Activated naive CD8-positive, alpha-beta T cell treated with anti-CD3 and anti-CD28 coated beads, Interleukin-2, amount 10 ng/mL, durations not matched to agents 7 days and 5 days (primary cell): ENCODE measurements around the gene RAB6B. TPM values are rescaled to one million over a fixed set of nuclear protein-coding genes. Genes with fewer than 3 reads are reported as not detected.

Source experiments
- ATAC-seq: fragments of 150-1000 bp; cut with Tn5 transposase; one replicate; pipeline ENCODE4 v1.10.0; 2021; ENCODE audit warnings: low read depth, moderate library complexity
- POLR2A ChIA-PET: fragments of 350-600 bp; sonication (Branson Sonifier 250); formaldehyde crosslinking; loops from one replicate; lab custom pipeline; 2021; ENCODE audit warnings: antibody characterized with exemption; lab: Charles Lee
- DNase-seq: peaks from one replicate; pipeline ENCODE4 v3.0.0; 2021
- H3K27ac Mint-ChIP-seq: one replicate; pipeline ENCODE4 v1.8.0; 2022; ENCODE audit warnings: mild to moderate bottlenecking, mixed read lengths
- H3K27me3 Mint-ChIP-seq: one replicate; pipeline ENCODE4 v1.8.0; 2022; ENCODE audit warnings: mild to moderate bottlenecking, moderate library complexity, mixed read lengths
- H3K36me3 Mint-ChIP-seq: one replicate; pipeline ENCODE4 v1.8.0; 2021; ENCODE audit warnings: mild to moderate bottlenecking, mixed read lengths
- H3K4me1 Mint-ChIP-seq: one replicate; pipeline ENCODE4 v1.8.0; 2021; ENCODE audit warnings: mixed read lengths
- H3K4me3 Mint-ChIP-seq: one replicate; pipeline ENCODE4 v1.8.0; 2022; ENCODE audit warnings: mild to moderate bottlenecking, moderate library complexity, mixed read lengths
- H3K9me3 Mint-ChIP-seq: one replicate; pipeline ENCODE4 v1.8.0; 2021; ENCODE audit warnings: mixed read lengths
- total RNA-seq, 2 experiments: library from RNA; stranded (reverse); gene quantifications; one replicate each; pipeline ENCODE4 v1.2.3, GENCODE V29; 2021

Gene RAB6B
- total RNA-seq, 2 experiments from 2014 or later, result 0.39 to 0.40 TPM

DNA sequence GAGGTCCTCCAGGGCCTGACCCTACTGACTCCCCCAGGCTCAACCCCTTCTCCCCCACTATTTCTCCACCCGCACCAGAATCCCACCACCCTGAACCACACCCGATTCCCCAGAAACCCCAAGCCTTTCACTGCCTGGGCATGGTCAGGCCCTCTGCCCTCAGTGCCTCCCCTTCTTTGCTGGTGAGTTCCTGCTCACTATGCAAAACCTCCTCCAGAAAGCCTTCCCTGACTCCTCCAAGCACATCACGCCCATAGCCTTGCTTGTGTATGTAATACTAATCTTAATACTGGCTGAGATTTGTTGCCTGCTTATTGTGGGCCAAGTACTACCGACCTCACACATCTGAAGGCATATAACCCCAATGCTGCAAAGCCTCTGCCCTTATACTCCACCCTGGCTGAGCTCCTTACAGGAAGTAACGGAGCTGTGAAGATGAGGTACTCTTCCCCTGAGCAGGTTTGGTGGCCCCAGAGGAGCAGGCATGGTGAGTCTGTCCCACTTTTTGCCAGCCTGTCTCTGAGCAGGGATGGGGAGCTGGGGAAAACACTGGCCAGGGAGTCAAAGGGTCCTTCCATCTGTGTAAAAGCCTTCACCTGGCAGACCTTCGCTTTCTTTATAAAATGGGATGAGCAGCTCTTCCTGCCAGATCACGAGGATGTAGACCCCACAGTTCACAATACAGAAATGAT lies 9.5 kb downstream of the RAB6B start:
- Mint-ChIP-seq H3K9me3 (peaks cover 1% of the 10 kb centered on the region), H3K4me3 (no peak overlapping the region), H3K36me3 (peaks cover 2% of the 10 kb centered on the region), H3K27me3 (peaks cover 10% of the 10 kb centered on the region), H3K27ac (no peak overlapping the region), H3K4me1 (peaks cover 9% of the 10 kb centered on the region)
- ATAC-seq, result no peak
- DNase-seq, result no peak
- POLR2A ChIA-PET, result no interaction called here

DNA sequence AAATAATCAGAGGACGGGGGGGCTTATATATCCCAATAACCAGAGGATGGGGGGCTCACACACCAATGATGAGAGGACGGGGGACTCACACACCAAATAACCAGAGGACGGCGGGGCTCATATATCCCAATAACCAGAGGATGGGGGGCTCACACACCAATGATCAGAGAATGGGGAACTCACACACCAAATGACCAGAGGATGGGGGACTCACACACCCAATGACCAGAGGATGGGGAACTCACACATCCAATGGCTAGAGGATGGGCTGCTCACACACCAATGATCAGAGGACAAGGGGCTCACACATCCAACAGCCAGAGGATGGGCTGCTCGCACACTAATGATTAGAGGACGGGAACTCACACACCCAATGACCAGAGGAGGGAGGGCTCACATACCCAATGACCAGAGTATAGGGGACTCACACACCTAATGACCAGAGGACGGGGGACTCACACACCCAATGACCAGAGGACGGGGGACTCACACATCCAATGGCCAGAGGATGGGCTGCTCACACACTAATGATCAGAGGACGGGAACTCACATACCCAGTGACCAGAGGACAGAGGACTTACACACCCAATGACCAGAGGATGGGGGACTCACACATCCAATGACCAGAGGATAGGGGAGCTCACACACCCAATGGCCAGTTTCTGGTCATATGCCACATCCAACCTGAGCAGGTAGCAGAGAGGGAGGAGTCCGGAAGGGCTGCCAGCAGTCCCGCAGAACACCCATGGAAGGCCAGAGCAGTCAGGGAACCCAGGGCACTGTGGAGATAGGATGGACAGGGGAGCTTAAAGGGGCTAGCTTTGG lies 10.6 kb downstream of the RAB6B start:
- Mint-ChIP-seq H3K4me1 (peaks cover 9% of the 10 kb centered on the region), H3K36me3 (peaks cover 2% of the 10 kb centered on the region), H3K9me3 (peaks cover 2% of the 10 kb centered on the region), H3K27ac (no peak overlapping the region), H3K27me3 (peaks cover 2% of the 10 kb centered on the region), H3K4me3 (no peak overlapping the region)
- POLR2A ChIA-PET, result no interaction called here
- ATAC-seq (no peak), DNase-seq (no peak)

DNA sequence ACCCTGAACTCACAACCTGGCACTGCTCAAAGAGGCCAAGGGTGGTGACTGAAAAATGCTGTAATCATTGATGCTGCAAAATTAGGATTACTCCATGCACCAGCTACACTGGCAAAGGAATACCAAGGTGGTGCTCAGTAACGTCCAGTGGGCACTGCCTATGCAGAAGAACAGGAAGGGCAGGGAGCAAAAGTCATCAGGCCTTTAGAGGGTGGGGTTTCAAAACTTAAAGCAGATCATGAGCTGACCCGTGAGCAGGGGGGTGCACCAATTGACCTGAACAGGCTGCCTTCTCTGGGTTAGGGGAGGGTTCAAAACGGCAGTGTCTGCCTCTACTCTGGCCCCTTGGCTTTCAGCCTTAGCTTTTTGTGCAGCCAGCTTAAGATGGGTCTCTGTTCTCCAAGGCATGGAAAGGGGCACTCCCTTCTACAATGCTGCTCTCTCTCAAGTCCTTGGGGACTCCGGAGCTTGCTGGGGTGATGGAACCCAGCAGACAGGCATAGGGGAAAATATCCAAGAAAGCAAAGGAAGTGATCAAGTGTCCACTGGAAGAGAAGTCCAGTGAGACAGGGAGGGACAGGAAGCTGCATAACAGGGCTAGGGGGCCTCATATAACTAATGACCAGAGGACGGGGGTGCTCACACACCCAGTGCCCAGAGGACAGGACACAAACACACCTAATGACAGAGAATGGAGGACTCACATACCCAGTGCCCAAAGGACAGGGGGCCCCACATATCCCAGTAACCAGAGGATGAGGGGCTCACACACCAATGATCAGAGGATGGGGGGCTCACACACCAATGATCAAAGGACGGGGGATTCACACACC lies 11.4 kb downstream of the RAB6B start:
- no peak overlapping the region for H3K4me3 Mint-ChIP-seq
- no peak overlapping the region for H3K27ac Mint-ChIP-seq
- peaks cover 2% of the 10 kb centered on the region for H3K36me3 Mint-ChIP-seq
- POLR2A ChIA-PET, result no interaction called here
- DNase-seq (no peak), ATAC-seq (no peak)
- H3K27me3 Mint-ChIP-seq, result peaks cover 2% of the 10 kb centered on the region
- peaks cover 9% of the 10 kb centered on the region for H3K4me1 Mint-ChIP-seq
- H3K9me3 Mint-ChIP-seq, result peaks cover 4% of the 10 kb centered on the region

DNA sequence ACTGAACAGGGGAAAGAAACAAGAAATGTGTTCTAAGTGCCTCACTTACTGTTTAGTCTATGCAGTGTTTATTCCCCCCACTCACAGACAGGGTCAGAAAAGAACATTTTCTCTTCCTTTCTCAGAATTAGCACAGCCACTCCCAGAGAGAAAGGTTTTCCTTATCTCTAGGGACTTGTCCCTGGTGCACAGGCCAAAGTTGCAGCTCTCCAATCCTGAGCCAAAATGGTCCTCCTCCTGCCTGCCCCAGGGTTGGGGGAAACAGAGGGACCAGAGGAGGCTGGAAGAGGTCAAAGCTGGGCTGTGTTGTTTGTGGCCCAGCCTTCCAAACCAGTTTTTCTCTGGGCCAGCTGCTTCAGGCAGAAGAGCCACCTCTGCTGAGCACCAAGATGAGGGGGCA lies 12.0 kb downstream of the RAB6B start:
- peaks cover 9% of the 10 kb centered on the region for H3K4me1 Mint-ChIP-seq
- H3K27me3 Mint-ChIP-seq, result peaks cover 2% of the 10 kb centered on the region
- peaks cover 2% of the 10 kb centered on the region for H3K36me3 Mint-ChIP-seq
- no peak overlapping the region for H3K27ac Mint-ChIP-seq
- POLR2A ChIA-PET, result no interaction called here
- H3K4me3 Mint-ChIP-seq, result no peak overlapping the region
- H3K9me3 Mint-ChIP-seq, result peaks cover 5% of the 10 kb centered on the region
- ATAC-seq, result no peak
- DNase-seq, result no peak

DNA sequence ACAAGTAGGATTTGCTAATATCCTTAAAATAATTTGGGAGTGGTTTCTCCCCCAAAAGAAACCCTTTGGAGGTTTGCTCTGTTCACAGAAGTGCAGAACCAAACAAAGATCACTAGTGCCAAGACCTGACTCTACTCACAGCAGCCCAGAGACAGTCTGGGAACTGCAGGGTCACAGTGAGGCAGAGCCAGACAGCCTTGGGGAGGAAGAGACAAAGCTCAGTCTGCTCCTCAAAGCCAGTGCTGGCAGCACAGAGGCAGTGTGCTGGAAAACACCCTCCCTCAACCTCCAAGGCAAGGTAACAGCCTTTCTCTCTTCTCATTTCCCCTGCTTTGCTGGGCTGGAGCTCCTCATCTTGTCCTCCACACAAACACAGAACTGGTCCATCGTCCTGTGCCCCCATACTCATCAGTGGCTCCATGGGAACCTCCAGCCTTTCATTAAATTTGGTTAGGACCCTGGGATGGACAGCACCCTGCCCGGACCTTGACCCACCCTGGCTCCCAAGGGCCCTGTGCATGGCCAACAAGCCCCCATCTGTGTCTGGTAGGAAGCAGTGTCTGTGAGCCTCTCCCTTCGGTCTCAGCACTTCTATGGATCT lies 12.6 kb downstream of the RAB6B start:
- peaks cover 9% of the 10 kb centered on the region for H3K4me1 Mint-ChIP-seq

DNA sequence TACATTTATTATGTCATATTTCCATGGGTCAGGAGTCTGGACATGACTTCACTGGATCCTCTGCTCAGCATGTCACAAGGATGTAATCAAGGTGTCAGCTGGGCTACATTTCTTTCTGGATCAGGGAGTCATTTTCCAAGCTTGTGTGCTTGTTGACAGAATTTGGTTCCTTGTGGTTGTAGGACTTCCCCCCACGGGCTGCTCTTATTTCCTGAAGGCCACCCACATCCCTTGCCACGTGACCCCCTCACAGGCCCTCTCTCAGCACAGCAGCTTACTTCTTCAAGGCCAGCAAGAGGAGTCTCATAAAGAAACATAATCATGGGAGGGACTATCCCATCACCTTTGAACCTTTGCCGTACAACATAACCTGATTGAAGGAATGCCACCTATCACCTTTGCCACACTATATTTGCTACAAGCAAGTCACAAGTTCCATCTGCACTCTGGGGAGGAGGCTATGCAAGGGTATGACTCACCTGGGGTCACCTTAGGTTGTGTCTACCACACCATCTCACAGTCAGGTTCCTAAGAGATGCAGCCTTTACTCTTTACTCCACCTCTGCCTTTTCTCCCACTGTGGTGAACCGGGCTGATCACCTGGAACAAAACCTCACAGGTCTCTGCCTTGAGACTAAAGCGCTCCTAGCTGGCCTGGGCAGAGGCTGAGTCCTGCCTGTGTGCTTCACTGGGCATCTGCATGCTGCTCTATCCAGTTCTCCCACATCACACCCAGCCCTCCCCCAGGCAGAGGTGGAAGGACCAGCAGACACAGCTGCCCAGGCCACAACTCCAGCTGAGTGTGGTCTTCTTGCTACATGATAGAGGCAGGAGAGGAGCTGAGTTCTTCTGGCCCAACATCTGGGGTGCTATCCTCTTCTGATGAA lies 13.5 kb downstream of the RAB6B start:
- no peak for ATAC-seq
- Mint-ChIP-seq H3K27ac (no peak overlapping the region), H3K4me3 (no peak overlapping the region)

More for the DNA sequence above, 12.6 kb downstream of the RAB6B start:
- Mint-ChIP-seq H3K27me3 (peaks cover 2% of the 10 kb centered on the region), H3K36me3 (peaks cover 2% of the 10 kb centered on the region), H3K27ac (no peak overlapping the region), H3K4me3 (no peak overlapping the region), H3K9me3 (peaks cover 5% of the 10 kb centered on the region)
- POLR2A ChIA-PET, result no interaction called here
- no peak for ATAC-seq
- DNase-seq, result no peak

DNA sequence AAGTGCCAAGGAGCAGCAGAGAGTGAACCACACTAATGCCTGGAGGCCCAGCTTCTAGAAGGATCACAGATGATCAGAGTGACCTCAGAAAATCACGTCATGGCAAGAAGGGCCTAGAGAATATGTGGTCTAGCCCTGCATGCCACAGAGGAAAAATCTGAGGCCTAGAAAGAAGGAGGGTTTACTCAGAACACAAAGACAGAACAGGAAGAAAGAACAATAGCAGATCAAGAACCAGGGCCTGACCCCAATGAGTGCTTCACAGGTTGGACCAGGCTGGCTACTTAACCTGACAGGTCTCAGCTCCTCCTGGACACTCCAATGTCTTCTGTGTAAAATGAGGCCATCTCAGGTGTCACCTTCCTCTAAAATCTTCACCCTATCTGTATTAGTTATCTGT lies 14.2 kb downstream of the RAB6B start:
- Mint-ChIP-seq H3K27me3 (peaks cover 7% of the 10 kb centered on the region), H3K36me3 (peaks cover 2% of the 10 kb centered on the region), H3K27ac (peak overlapping the region; percentile 63), H3K4me1 (peaks cover 9% of the 10 kb centered on the region), H3K9me3 (peaks cover 5% of the 10 kb centered on the region), H3K4me3 (no peak overlapping the region)
- POLR2A ChIA-PET, result no interaction called here
- DNase-seq, result no peak
- ATAC-seq, result no peak

More for the DNA sequence above, 13.5 kb downstream of the RAB6B start:
- POLR2A ChIA-PET, result no interaction called here
- H3K4me1 Mint-ChIP-seq, result peaks cover 9% of the 10 kb centered on the region
- H3K9me3 Mint-ChIP-seq, result peaks cover 5% of the 10 kb centered on the region
- DNase-seq, result no peak
- peaks cover 5% of the 10 kb centered on the region for H3K27me3 Mint-ChIP-seq
- H3K36me3 Mint-ChIP-seq, result peaks cover 2% of the 10 kb centered on the region

GRCh38 chr3:133880886-133881455 lies 14.7 kb downstream of the RAB6B start:
- peak; percentile 4 for DNase-seq
- Mint-ChIP-seq H3K27me3 (peaks cover 7% of the 10 kb centered on the region), H3K4me3 (no peak overlapping the region), H3K27ac (peak overlapping the region; percentile 63), H3K4me1 (peaks cover 9% of the 10 kb centered on the region), H3K9me3 (peaks cover 5% of the 10 kb centered on the region), H3K36me3 (peaks cover 2% of the 10 kb centered on the region)
- ATAC-seq, result no peak
- POLR2A ChIA-PET, result no interaction called here

- H3K4me1 Mint-ChIP-seq, result peaks cover 9% of the 10 kb centered on the region
- ATAC-seq, result no peak
Measured at GRCh38 chr3:133880287-133880686, 15.4 kb downstream of the RAB6B start.

GRCh38 chr3:133878518-133878917 lies 17.2 kb downstream of the RAB6B start:
- Mint-ChIP-seq H3K9me3 (peaks cover 5% of the 10 kb centered on the region), H3K27me3 (peaks cover 7% of the 10 kb centered on the region), H3K27ac (no peak overlapping the region), H3K4me1 (peaks cover 9% of the 10 kb centered on the region), H3K4me3 (no peak overlapping the region), H3K36me3 (peaks cover 2% of the 10 kb centered on the region)
- DNase-seq (no peak), ATAC-seq (no peak)
- POLR2A ChIA-PET, result no interaction called here

More at GRCh38 chr3:133880287-133880686, 15.4 kb downstream of the RAB6B start:
- Mint-ChIP-seq H3K9me3 (peaks cover 5% of the 10 kb centered on the region), H3K27me3 (peaks cover 7% of the 10 kb centered on the region), H3K36me3 (peaks cover 2% of the 10 kb centered on the region), H3K4me3 (no peak overlapping the region), H3K27ac (no peak overlapping the region)
- POLR2A ChIA-PET, result no interaction called here
- DNase-seq, result peak; percentile 17

- H3K27ac Mint-ChIP-seq, result no peak overlapping the region
- ATAC-seq (no peak), DNase-seq (no peak)
- peaks cover 2% of the 10 kb centered on the region for H3K36me3 Mint-ChIP-seq
- H3K9me3 Mint-ChIP-seq, result peaks cover 5% of the 10 kb centered on the region
- POLR2A ChIA-PET, result no interaction called here
- H3K4me1 Mint-ChIP-seq, result peaks cover 6% of the 10 kb centered on the region
- H3K4me3 Mint-ChIP-seq, result no peak overlapping the region
- peaks cover 11% of the 10 kb centered on the region for H3K27me3 Mint-ChIP-seq
Measured at GRCh38 chr3:133877221-133877620, 18.5 kb downstream of the RAB6B start.
